Measurements from ENCODE around the gene FAM20A.

- TF ChIP-seq CTCF (IDR thresholded peaks at IDR 0.05) = no peak
- TF ChIP-seq POLR2A (IDR thresholded peaks at IDR 0.05) = no peak
These were observed 15.2 kb upstream of the FAM20A start for GRCh38 chr17:68616334-68616733.
